Fibroblast of skin of left biceps (primary cell): ENCODE measurements around the gene H1-8.

Experiments used
- DNase-seq, 2 experiments: peaks; one replicate each; pipeline ENCODE4 v3.0.0-alpha.2; 2013; ENCODE audit warnings: low read depth in 2 of 2

The H1-8 gene

DNA sequence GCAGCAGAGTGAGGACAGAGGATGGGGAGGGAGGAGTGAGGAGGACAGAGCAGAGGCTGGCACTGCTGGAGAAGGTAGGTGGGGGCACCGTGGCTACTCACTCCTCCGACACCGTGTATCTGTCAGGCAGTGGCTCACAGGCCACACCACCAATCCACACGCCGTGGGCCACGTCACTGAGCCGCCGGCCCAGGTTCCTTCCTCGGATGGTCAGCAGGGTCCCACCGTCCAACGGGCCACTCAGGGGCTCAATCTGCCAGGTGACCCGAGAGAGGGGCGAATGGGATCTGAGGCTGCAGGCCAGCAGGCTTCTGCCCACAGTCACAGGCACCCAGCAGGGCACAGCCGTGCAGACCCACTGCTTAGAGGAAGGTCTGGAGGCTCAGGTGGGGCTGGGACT, 30.5 kb downstream of the H1-8 start:
- no peak for DNase-seq

DNA sequence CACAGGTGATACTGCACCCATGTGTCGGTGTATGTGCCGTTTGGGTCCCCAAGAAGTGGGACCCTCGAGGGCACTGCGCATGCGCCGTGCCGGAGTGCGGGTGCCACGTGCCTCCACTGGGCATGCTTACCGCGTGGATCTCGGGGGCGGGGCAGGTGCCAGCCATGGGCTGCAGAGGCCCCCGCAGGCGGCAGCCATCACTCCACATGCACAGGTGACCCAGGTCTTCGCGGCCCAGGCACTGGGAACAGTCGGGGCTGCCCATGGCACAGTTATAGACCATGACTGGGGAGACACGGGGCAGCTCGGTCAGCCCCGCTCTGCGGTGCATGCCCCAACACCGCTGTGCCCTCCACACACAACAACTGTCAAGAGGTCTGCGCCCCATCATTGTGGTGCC, 31.2 kb downstream of the H1-8 start:
- DNase-seq, result no peak

DNA sequence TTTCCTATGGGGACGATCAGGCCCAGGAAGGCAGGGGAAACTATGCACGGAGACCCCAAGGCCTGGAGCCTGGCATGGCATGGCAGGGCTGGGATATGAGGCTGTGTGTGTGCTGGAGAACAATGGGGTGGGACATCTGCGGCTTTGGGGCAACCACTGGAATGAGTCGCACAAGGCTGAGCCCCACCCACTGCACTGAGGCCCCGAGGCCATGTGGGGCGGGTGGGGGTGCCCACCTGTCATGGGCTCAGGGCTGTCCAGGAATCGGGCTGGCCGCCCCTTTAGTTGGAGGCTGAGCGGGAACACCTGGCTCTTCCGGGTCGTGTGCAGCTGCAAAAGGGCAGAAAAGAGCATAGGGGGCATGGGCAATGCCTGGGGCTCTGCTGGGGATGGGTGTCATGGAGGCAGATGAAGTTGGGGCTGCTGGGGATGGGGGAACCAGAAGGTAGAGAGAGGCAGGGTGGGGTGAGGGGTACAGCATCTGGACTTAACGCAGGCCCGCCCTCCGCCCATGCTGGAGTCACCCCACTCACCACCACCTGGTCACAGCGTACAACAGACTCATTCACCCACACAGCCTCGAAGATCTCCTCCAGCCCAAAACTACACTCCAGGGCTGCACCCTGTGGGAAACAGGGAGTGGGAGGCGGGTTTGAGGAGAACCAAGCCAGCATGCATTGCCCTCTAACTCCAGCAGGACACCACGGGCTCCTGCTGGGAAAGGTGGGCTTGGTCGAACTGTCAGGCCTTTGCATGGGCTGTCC, 32.4 kb downstream of the H1-8 start:
- DNase-seq, result no peak

DNA sequence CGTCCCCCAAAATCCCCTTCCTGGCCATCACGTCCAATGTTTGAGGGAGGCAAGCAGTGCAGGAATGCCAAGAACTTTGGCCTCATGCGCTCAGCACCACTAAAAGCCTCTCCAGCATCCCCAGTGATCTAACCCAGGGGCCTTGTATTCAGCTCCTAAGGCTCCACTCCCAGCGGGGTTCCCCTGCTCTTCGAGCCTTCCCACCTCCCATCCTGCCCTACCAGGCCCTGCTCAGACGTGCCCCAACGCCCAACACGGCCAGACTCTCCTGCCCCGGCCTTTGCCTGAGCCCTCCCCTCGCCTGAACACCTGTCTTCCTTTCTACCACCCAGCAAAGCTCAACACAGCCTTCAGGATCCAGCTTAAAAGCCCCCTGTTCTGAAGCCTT, 33.0 kb downstream of the H1-8 start:
- no peak for DNase-seq

DNA sequence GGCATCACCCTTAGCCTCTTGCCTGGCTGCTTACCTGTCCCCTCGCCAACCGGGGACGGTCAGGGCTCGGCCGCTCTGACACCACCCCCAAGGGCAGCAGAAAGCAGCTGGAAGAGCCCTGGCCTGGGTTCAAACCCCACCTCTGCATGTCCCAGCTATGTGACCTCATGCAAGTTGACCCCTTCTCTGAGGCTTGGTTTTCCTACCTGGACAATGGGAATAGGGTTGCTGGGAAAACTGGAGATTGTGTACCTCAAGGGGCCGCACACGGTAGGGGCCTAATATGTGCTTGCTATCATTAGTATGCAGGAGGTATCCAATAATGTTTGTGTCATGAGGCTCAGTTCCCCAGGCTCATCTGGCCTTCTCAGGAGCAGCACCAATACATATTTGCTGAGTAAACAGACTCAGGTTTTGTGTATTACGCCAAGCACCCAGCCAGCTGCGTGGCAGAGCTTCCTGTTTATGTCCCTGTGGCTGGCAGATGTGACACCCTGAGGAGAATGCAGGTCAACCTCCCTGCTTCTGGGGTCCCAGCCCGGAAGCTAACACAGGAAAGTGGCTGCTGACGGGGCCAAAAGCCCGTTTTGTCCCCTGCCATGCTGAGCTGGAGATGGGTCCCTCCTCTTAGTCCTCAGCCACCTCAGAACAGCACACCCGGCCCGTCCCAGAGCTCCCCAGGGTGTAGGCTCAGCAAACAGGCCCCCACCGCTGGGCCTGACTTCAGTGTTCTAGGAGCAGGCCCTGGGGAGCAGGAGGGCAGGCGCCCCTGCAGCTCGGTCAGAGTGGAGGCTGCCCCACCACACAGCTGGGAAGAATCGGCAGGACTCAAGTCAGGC, 33.8 kb downstream of the H1-8 start:
- DNase-seq, result no peak

DNA sequence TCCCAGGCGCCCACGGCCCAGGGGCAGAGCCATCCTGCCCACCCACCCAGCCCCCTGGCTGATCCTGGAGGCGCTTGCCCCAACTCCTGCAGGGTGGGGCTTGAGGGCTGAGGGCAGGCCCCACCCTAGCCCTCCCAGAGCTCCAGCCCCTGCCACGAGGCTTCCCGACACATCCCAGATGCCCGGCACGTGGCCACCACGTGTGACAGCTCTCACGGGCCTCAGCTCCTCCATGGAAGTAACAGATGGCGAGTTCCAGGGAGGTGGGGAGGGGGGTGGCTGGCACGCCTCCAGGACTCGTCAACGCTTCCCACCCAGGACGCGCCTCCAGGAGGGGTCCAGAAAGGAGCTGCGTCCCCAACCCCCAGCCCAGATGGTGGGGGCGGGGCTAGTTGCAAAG, 34.4 kb downstream of the H1-8 start:
- no peak for DNase-seq

DNA sequence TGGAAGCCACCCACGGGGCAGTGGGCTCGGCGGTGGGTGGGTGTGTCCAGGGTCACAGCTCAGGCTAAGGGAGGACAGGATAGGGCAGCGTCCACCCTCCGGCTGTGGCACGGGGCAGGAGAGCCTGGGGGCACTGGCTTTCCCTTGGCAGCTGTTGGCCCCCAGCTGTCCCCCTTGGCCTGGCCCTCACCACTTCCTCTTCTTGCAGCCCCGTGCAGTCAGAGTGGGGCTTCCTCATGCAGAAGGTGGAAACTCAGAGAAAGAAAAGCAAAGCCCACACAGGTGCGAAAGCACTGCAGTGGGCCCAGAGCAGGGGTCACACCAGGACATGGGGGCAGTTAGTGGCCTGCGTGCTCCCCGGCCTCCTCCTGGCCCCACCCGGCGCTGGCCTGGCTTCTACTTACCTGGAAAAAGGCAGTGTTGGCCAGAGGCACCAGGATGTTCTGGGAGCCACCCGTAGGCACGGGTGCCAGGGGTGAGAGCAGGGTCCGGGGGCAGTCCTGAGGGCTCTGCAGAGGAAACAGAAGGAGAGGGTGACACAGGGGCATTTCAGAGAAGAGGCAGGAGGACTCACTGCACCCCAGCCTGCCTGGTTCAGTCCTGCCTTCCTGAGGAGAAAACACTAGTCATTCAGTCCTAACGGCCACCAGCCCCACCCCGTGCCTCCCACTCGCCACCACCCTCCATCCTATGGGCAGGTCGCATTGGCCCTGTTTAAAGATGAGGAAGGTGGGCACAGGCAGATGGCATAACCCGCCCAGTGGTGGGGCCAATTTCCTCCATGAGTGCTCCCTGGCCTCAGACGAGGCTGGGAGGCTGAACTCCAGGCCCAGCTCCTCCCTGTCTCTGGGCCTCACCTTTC, 35.2 kb downstream of the H1-8 start:
- DNase-seq, result no peak

DNA sequence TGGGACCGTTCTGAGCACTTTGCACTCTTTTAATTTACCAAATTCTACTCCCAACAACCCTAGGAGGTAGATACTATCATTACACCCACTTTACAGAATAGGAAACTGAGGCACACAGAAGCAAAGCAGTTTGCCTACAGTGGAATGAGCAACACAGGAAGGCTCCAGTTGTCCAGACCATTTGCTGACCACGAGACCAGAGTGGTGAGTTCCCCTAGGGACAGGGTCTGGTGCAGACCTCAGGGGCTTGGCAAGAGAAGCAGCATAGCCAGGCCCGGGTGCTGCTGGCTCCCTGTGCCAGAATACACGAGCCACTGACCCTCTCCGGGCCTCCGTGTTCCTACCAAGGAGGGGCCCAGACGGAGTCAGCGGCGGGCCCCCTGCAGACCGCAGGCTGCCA, 37.0 kb downstream of the H1-8 start:
- DNase-seq, result no peak

DNA sequence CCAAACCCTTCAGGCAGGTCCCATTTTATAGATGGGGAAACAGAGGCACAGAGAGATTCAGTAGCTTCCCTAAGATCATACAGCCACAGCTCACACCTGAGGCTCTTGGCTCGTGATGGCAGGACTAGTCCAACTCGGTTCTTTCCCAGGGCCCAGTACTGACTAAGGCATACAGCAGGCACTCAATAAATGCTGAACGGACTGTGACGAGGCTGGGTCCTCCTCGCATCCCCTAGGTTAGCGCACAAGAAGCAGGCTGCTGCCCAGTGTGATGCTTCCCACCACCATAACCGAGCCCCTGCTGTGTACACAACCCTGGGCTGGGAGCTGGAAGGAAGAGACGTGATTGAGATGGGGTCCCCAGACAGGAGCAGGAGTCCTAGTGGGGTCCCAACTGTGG, 38.6 kb downstream of the H1-8 start:
- DNase-seq, result no peak

DNA sequence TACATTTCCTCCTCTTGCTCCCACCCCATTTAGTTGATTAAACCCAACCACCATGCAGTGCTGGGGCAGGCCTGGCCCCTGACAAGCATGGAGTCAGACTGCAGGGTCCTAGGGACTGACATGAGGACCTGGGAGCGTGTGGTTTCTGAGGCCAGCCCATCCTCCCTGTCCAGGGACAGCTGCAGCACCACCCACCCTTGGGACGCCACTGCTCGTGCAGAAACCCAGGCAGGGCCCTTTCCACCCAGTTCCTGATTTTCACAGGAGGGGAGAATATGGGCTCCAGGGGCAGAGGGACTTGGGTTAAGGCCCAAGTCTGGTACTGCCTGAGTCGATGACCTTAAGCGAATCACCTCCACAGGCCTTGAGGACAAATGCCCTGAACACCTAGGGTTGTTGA, 39.8 kb downstream of the H1-8 start:
- no peak for DNase-seq

DNA sequence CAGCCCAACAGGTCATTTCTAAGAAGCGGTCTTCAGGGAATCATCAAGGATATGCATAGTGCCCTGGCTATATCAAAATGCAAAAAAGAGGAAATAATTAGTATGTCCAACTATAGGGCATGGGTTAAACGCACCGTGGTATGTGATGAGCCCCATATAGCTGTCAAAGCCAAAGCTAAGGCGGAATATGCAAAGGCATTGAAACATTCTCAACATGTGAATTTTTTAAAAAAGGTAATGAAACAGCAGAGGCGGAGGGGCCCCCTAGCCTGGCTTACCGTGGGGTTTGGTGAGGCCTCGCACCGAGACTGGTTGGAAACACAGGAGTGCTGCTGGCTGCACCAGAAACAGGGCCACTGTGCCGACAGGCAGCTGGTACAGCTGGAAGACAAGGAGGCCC, 40.3 kb downstream of the H1-8 start:
- DNase-seq, result no peak

DNA sequence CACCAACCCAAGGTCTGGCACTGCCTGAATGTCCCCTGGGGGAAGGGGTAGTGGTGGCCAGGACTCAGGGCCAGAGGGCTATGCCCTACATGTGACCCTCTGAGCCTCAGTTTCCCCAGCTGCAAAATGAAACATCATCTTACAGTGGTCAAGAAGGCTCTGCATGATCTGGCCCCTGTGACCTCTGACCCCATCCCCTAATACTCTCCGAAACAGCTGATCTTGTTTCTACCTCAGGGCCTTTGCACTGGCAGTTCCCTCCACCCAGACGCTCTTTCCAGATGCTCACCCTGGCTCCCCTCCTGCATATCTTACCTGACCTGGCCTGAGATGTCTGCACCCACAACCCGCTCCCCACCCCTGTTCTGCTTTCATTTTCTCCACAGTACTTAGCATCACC, 41.7 kb downstream of the H1-8 start:
- DNase-seq, result no peak

DNA sequence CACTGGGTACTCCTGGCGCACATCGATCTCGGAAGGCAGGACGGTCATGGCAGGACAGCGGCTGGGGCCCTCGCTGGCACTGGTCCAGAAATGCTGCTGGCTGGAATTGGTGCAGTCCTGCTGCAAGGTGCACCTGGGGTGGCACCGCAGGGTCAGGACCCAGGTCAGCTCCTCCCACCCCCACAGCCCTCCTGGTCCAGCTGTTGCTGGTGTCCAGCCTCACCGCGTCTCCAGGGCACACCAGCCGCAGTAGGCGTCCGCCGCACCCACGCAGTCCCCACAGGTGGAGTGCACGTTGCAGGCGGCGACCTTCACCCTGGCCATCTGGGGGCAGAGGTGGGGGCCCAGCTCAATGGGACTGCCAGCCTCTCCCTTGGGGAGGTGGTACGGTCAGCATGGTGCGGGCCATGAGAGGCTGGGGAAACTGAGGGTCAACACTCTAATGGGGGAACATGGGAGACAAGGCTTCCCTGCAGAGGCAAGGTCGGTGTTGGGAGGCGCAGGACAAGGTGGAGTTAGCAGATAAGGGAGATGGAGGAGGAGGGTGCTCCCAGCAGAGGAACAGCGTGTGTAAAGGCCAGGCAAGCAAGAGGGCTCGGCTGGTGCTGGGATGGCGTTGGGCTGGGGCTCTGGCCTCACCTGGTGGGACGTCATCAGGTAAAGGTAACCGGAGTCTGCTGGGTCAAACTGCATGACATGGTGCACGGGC, 43.1 kb downstream of the H1-8 start:
- no peak for DNase-seq

DNA sequence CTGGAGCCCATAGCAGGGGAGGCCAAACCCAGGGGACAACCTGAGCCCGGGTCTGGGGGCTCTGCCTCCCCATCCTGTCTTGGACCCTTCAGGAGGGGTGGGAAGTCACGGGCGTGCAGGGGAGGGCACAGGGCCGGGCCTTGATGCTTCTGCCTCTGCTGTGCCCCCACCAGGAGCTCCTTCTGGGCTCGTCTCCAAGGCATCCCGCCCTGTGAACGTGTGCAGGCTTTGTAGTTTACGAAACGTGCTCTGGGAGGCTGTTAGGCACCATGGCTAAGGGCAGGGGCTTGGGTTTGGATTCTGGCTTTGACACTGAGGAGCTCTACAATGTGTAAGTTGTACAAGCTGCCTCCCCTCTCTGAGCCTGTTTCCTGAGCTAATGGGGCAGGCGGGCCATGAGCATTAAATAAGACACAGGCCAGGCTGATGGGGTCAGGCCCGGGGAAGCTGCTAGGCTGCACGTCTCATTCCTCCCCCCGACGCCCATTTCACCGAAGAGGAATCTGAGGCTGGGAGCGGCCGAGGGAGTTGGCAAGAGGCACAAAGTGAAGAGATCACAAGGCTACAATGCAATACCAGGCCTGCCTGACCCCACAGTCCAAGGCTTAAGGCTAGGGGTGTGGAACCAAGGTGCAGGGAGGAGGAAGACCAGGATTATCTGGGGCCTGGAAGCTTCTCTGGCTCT, 43.9 kb downstream of the H1-8 start:
- no peak for DNase-seq

DNA sequence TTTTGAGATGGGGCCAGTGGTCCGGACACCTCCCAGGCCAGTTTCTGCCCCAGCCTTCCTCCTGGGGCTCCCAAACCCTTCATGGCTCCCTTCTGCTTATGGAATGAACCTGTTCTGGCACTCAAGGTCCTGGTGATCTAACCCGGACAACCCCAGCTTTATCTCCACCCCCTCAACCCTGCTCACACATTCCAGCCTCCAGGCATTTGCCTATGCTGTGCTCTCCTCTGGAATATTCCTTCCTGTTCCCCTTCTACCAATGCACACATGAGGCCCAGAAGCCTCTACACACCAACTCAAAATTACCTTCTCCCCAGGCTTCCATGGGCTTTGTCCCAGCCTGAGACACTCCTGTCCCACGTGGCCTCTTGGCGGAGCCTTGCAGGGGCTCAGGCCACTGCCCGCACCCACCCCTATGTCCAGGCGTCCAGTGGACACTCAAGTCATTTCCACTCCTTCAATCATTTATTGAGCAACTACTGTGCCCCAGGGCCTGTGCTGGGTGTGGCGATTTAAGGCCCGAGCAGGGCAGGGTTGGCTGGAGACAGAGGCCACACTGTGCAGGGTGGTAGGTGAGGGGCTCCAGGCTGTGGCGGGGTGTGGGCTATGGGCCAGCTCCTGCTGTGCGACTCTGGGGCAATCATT, 44.7 kb downstream of the H1-8 start:
- no peak for DNase-seq

DNA sequence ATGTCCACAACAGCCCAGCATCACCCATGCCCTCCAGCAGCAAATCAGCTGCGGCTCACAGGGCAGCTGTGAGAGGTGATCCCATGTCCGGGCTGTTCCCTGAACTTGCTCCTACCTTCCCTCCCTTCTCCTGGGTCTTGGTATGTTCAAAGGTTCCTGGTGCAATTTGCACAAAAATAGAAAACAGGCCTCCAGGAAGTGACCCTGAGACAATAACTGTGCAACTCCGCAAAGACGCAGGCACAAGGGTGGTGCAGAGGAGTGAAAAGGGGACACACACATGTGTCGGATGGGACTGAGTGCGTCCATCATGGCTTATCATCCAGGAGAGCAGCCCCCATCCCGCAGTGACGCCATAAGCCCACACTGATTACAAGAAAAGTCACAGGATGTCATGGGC, 47.2 kb downstream of the H1-8 start:
- DNase-seq, result no peak

DNA sequence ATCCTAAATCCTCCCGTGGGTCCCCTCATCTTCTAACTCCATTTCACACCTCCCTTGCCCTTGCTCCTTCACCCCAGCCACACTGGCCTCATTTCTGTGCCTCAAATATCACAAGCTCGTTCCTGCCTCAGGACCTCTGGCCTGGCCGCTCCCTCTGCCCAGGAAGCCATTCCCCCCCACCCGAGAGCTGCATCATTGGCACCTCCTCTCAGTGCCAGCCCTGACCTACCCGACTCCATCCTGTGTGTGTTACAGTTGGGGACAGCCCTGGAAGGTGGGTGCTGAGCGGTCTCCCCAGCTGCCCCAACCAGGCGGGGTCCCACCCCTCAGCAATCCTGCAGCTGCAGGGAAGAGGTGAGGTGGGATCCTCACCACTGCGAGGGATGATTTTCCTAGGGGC, 49.0 kb downstream of the H1-8 start:
- no peak for DNase-seq

DNA sequence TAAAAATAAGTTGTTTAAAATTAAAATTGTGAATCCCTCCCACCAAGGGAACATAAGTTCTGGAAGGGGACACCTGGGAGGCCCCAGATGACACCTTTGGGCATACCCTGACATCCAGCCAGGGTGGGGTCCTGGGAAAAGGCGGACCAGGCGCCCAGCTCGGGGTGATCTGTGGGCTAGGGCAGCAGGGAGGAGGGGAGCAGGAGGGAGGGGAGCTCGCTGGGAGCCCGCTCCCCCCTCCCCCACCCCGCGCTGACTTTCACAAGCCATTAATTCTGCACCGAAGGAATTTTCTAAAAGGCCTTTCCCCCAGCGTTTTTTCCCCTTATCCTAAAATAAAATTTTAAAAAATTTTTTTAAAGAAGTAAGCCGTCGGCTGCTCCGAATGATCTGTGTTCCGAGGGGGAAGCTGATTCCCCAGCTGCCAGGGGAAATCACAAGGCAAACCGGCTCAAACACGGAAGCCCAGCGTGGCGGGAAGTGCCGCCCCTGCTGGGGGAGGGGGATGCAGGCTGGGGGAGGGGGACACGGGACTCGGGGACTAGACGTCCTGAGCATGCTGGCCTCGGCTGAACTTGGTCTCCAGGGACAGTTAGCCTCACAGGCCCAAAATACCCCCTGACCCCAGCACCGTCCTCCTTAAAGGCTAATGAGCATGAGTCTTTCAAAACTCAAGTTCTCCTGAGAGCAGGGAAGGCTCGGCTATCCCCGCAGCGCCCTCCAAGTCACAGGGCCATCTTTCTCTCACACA, 49.6 kb downstream of the H1-8 start:
- no peak for DNase-seq

DNA sequence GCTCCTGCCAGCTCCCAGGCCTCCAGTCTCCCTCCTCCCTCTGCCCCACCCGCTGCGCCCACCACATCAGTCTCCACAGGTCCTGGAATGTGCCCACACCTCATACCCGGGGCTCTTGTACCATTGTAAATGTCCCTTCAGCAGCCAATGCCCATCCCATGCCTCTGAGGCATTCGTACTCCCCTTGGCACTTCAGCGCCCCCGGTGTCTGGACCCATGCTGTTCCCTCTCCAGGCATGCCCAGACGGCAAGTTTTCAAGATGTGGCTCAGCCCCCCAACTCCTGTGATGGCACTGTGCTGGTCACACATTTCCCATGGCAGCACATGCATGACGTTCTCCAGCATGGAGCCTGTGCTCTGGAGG, 50.2 kb downstream of the H1-8 start:
- DNase-seq, result no peak
